Measurements from ENCODE around the gene SGCA. TPM values are rescaled to one million over a fixed set of nuclear protein-coding genes. Genes with fewer than 3 reads are reported as not detected.

Gene SGCA
- total RNA-seq, 1 experiment from 2014 or later = 0.24 TPM

- Histone ChIP-seq H3K4me2 (ENCODE audit: insufficient read depth, insufficient read length, low read length) (no peak overlapping the region), H3K56ac (ENCODE audit: insufficient read length, low read depth, low read length) (no peak overlapping the region)
- H3K27me3 Mint-ChIP-seq (ENCODE audit: low read depth) = peaks cover 2% of the 10 kb centered on the region
These were observed 51.8 kb downstream of the SGCA start for GRCh38 chr17:50217591-50217990.

More at GRCh38 chr17:50217591-50217990, 51.8 kb downstream of the SGCA start:
- H2BK15ac ChIP-seq (ENCODE audit: low read depth, low read length) = no peak overlapping the region
- H3K79me2 ChIP-seq (ENCODE audit: insufficient read depth, low read length) = no peaks in the 10 kb centered on the region
- H3K79me1 ChIP-seq (ENCODE audit: insufficient read depth, low read depth, low read length, poor library complexity, severe bottlenecking) = no peaks in the 10 kb centered on the region
- H3K27me3 ChIP-seq (ENCODE audit: insufficient read depth, low read length) = no peaks in the 10 kb centered on the region
- H3K9ac ChIP-seq (ENCODE audit: extremely low read depth, insufficient read length, low read length) = no peak overlapping the region
- H2BK12ac ChIP-seq (ENCODE audit: insufficient read length, low read depth, low read length) = no peak overlapping the region
- Mint-ChIP-seq H3K9me3 (no peaks in the 10 kb centered on the region; a peak in 1 of 5 replicates), H3K4me1 (peaks cover 35 to 48% of the 10 kb centered on the region in 2 experiments), H3K4me3 (no peak overlapping the region), H3K36me3 (ENCODE audit: insufficient read depth in 1 of 3, low read depth in 3 of 3) (no peaks in the 10 kb centered on the region), H3K27ac (no peak overlapping the region)
- no peak overlapping the region for H4K91ac ChIP-seq (ENCODE audit: insufficient read length, low read depth, low read length)
- no peak overlapping the region for H4K5ac ChIP-seq (ENCODE audit: insufficient read length, low read depth, low read length)
- TF ChIP-seq CTCF (conservative IDR thresholded peaks at IDR 0.05) = no peak
- H3K4me1 ChIP-seq (ENCODE audit: insufficient read depth, low read length) = no peaks in the 10 kb centered on the region; the same call in 1 of the 2 replicates
- no peak overlapping the region for H3K23ac ChIP-seq (ENCODE audit: insufficient read length, low read depth, low read length)
- no peak for DNase-seq
- H2BK120ac ChIP-seq (ENCODE audit: low read depth, low read length, poor library complexity, severe bottlenecking) = no peak overlapping the region
- no peaks in the 10 kb centered on the region for H3K9me3 ChIP-seq (ENCODE audit: control insufficient read depth, low read depth, low read length)
- H2BK20ac ChIP-seq (ENCODE audit: low read depth, low read length, poor library complexity, severe bottlenecking) = no peak overlapping the region
- no peak overlapping the region for H3T11ph ChIP-seq (ENCODE audit: low read length)
- H4K20me1 ChIP-seq (ENCODE audit: control insufficient read depth, insufficient read depth, insufficient read length) = no peaks in the 10 kb centered on the region
- no peaks in the 10 kb centered on the region for H3K23me2 ChIP-seq (ENCODE audit: insufficient read length, low read depth, low read length, poor library complexity, severe bottlenecking)
- H4K8ac ChIP-seq (replicated peaks; ENCODE audit: insufficient read length, low read depth, low read length) = no peak overlapping the region
- no peak overlapping the region for H3K18ac ChIP-seq (ENCODE audit: insufficient read length, low read depth, low read length)
- no peak overlapping the region for H2AK5ac ChIP-seq (ENCODE audit: insufficient read length, low read length)
- H3K14ac ChIP-seq (ENCODE audit: insufficient read depth, low read length) = no peak overlapping the region
- no peak overlapping the region for H2AFZ ChIP-seq (ENCODE audit: low read length)
- H3K27ac ChIP-seq (ENCODE audit: insufficient read length, low read depth, low read length) = no peak overlapping the region
- H2BK5ac ChIP-seq (ENCODE audit: insufficient read length, low read length) = no peak overlapping the region
- H3K4ac ChIP-seq (ENCODE audit: low read depth, low read length) = no peak overlapping the region
- WGBS (ENCODE audit: extremely low coverage, insufficient read length, low lambda C conversion rate) = no CpG with 5 or more reads among the region's 3 CpGs

Data from H9 (cell line).